Coronary artery (tissue), 2 donors: ENCODE data around the gene MAEL.

Source experiments
- DNase-seq: peaks from one replicate; pipeline ENCODE4 v3.0.0-alpha.2; 2017; ENCODE audit warnings: low spot score
- H3K27ac ChIP-seq, 2 donors: fragments of 200-600 bp; sonication (generic); one replicate each; pipeline ENCODE4 v1.5.1; 2016 to 2019
- H3K4me3 ChIP-seq: fragments of 200-600 bp; sonication (generic); 2 replicates; pipeline ENCODE4 v1.5.1; 2016; ENCODE audit warnings: mild to moderate bottlenecking, moderate library complexity
- CTCF ChIP-seq: fragments of 200-600 bp; sonication (generic); IDR thresholded peaks from one replicate; pipeline ENCODE4 v1.5.1; 2019; ENCODE audit warnings: antibody characterized with exemption

MAEL gene

GRCh38 chr1:167068761-167069160, 79.7 kb downstream of the MAEL start:
- H3K27ac ChIP-seq, result no peak overlapping the region
- TF ChIP-seq CTCF, result no peak
- no peak for DNase-seq
- H3K4me3 ChIP-seq, result no peak overlapping the region

GRCh38 chr1:167071286-167071685, 82.2 kb downstream of the MAEL start:
- no peak for TF ChIP-seq CTCF
- no peak for DNase-seq
- H3K4me3 ChIP-seq, result no peak overlapping the region
- no peak overlapping the region for H3K27ac ChIP-seq
